HCT116 (cell line): ENCODE measurements around the gene ING4.

Source experiments
- POLR2A ChIP-seq: IDR thresholded peaks from 2 replicates; pipeline ENCODE4 v1.7.0; 2011; ENCODE audit warnings: borderline replicate concordance; ENCODE audit not compliant: insufficient read depth, insufficient read length; ENCODE audit errors: extremely low read depth
- POLR2AphosphoS5 ChIP-seq: IDR thresholded peaks from 2 replicates; pipeline ENCODE4 v1.6.1; 2011; ENCODE audit warnings: mild to moderate bottlenecking, low read depth, low read length, moderate library complexity
- YY1 ChIP-seq: IDR thresholded peaks from 2 replicates; pipeline ENCODE4 v1.6.1; 2011; ENCODE audit warnings: low read length, low read depth, moderate library complexity, mild to moderate bottlenecking; ENCODE audit not compliant: insufficient replicate concordance; ENCODE audit errors: extremely low read depth
- TF ChIP-seq, protein P1 (sequence below), 3 experiments: fragments of 200-600 bp in 1 of 3; sonication (generic) in 1 of 3; IDR thresholded peaks in 2 of 3; conservative IDR thresholded peaks in 1 of 3; 2 replicates each; pipeline ENCODE4 v1.5.1; 2012 to 2017; ENCODE audit warnings: low read depth in 2 of 3, low read length in 2 of 3, antibody characterized with exemption in 1 of 3, borderline replicate concordance in 1 of 3, control low read depth in 1 of 3, mild to moderate bottlenecking in 1 of 3, mixed read lengths in 1 of 3, mixed run types in 1 of 3, moderate library complexity in 1 of 3; ENCODE audit not compliant: insufficient read depth in 1 of 3

GRCh38 chr12:6605421-6606330, 57.2 kb downstream of the ING4 start:
- TF ChIP-seq POLR2AphosphoS5 (no peak), POLR2A (no peak), YY1 (no peak)
- TF ChIP-seq, protein P1, sequence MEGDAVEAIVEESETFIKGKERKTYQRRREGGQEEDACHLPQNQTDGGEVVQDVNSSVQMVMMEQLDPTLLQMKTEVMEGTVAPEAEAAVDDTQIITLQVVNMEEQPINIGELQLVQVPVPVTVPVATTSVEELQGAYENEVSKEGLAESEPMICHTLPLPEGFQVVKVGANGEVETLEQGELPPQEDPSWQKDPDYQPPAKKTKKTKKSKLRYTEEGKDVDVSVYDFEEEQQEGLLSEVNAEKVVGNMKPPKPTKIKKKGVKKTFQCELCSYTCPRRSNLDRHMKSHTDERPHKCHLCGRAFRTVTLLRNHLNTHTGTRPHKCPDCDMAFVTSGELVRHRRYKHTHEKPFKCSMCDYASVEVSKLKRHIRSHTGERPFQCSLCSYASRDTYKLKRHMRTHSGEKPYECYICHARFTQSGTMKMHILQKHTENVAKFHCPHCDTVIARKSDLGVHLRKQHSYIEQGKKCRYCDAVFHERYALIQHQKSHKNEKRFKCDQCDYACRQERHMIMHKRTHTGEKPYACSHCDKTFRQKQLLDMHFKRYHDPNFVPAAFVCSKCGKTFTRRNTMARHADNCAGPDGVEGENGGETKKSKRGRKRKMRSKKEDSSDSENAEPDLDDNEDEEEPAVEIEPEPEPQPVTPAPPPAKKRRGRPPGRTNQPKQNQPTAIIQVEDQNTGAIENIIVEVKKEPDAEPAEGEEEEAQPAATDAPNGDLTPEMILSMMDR (IDR thresholded peaks at IDR 0.05 in 2 of 3, conservative IDR thresholded peaks at IDR 0.05 in 1 of 3; ENCODE audit: borderline replicate concordance in 1 of 3, insufficient read depth in 1 of 3, low read depth in 2 of 3, low read length in 2 of 3) = no peak
